ENCODE results near the gene USP5.
"Not testable (repeated sequence)": the region's sequence is repeated elsewhere in the genome, so short reads cannot be mapped to it uniquely, and the experiment has no call there.

The USP5 gene

GRCh38 chr12:6888794-6889193 is 36.8 kb downstream of the USP5 start:
- H4K5ac ChIP-seq (ENCODE audit: low read length); H3K36me3 ChIP-seq (ENCODE audit: control insufficient read depth, insufficient read depth, low read length); H3K4ac ChIP-seq (ENCODE audit: low read depth, low read length); DNase-seq; H3K27me3 ChIP-seq (ENCODE audit: insufficient read depth, low read length, poor library complexity); H2BK5ac ChIP-seq (ENCODE audit: low read length); H3K4me1 ChIP-seq (ENCODE audit: control insufficient read depth, low read depth, low read length); H2AK5ac ChIP-seq (ENCODE audit: low read length); H3K4me2 ChIP-seq (ENCODE audit: low read length); H3K56ac ChIP-seq (ENCODE audit: low read length); H3K18ac ChIP-seq (ENCODE audit: low read length); H3K23ac ChIP-seq (ENCODE audit: low read length); H2BK15ac ChIP-seq (replicated peaks; ENCODE audit: low read depth); H3K27ac ChIP-seq (ENCODE audit: low read depth, low read length); H3K4me3 ChIP-seq (ENCODE audit: low read length); H3K9ac ChIP-seq (ENCODE audit: low read length); H3K79me1 ChIP-seq (ENCODE audit: low read length); H4K8ac ChIP-seq (ENCODE audit: low read depth, low read length); H3K79me2 ChIP-seq (ENCODE audit: control insufficient read depth, insufficient read depth, low read length): not testable (repeated sequence)
- no CpG with 5 or more reads among the region's 7 CpGs for whole genome bisulfite sequencing (ENCODE audit: extremely low coverage, insufficient coverage, low lambda C conversion rate)
- peak overlapping the region; percentile 8 for H2BK120ac ChIP-seq (ENCODE audit: low read depth, low read length)

GRCh38 chr12:6889775-6890573 is 38.0 kb downstream of the USP5 start:
- H3K4me1 ChIP-seq (ENCODE audit: control insufficient read depth, low read depth, low read length); H3K79me2 ChIP-seq (ENCODE audit: control insufficient read depth, insufficient read depth, low read length); H3K4me3 ChIP-seq (ENCODE audit: low read length); DNase-seq; H3K4me2 ChIP-seq (ENCODE audit: low read length); H3K27me3 ChIP-seq (ENCODE audit: insufficient read depth, low read length, poor library complexity); H3K36me3 ChIP-seq (ENCODE audit: control insufficient read depth, insufficient read depth, low read length); H2BK15ac ChIP-seq (replicated peaks; ENCODE audit: low read depth); H3K79me1 ChIP-seq (ENCODE audit: low read length); H3K23ac ChIP-seq (ENCODE audit: low read length): not testable (repeated sequence)
- H3K56ac ChIP-seq (ENCODE audit: low read length) = peak overlapping the region; percentile 76
- no CpG with 5 or more reads among the region's 21 CpGs for WGBS (ENCODE audit: extremely low coverage, insufficient coverage, low lambda C conversion rate)
- H3K4ac ChIP-seq (ENCODE audit: low read depth, low read length) = peak overlapping the region; percentile 85
- peak overlapping the region; percentile 68 for H2AK5ac ChIP-seq (ENCODE audit: low read length)
- H2BK5ac ChIP-seq (ENCODE audit: low read length) = peak overlapping the region; percentile 26
- peak overlapping the region; percentile 88 for H3K27ac ChIP-seq (ENCODE audit: low read depth, low read length)
- H4K8ac ChIP-seq (ENCODE audit: low read depth, low read length) = peak overlapping the region; percentile 95
- H3K9ac ChIP-seq (ENCODE audit: low read length) = peak overlapping the region; percentile 36
- H2BK120ac ChIP-seq (ENCODE audit: low read depth, low read length) = peak overlapping the region; percentile 96
- H3K18ac ChIP-seq (ENCODE audit: low read length) = peak overlapping the region; percentile 98
- H4K5ac ChIP-seq (ENCODE audit: low read length) = peak overlapping the region; percentile 59

GRCh38 chr12:6890789-6891645 is 39.1 kb downstream of the USP5 start:
- Histone ChIP-seq H3K56ac (ENCODE audit: low read length) (peak overlapping the region; percentile 88), H4K8ac (ENCODE audit: low read depth, low read length) (peak overlapping the region; percentile 95), H3K4me3 (ENCODE audit: low read length) (peak overlapping the region; percentile 35), H3K9ac (ENCODE audit: low read length) (peak overlapping the region; percentile 85), H3K4me1 (ENCODE audit: control insufficient read depth, low read depth, low read length) (peaks cover 4% of the 10 kb centered on the region), H3K4me2 (ENCODE audit: low read length) (peak overlapping the region; percentile 76), H4K5ac (ENCODE audit: low read length) (peak overlapping the region; percentile 71), H2BK15ac (replicated peaks; ENCODE audit: low read depth) (peak overlapping the region; percentile 98), H3K36me3 (ENCODE audit: control insufficient read depth, insufficient read depth, low read length) (no peaks in the 10 kb centered on the region), H2BK120ac (ENCODE audit: low read depth, low read length) (peak overlapping the region; percentile 96), H3K23ac (ENCODE audit: low read length) (no peak overlapping the region), H3K79me2 (ENCODE audit: control insufficient read depth, insufficient read depth, low read length) (no peaks in the 10 kb centered on the region), H3K27me3 (ENCODE audit: insufficient read depth, low read length, poor library complexity) (no peaks in the 10 kb centered on the region), H3K18ac (ENCODE audit: low read length) (peak overlapping the region; percentile 98), H3K4ac (ENCODE audit: low read depth, low read length) (peak overlapping the region; percentile 85), H2AK5ac (ENCODE audit: low read length) (no peak overlapping the region), H2BK5ac (ENCODE audit: low read length) (peak overlapping the region; percentile 33), H3K79me1 (ENCODE audit: low read length) (no peaks in the 10 kb centered on the region), H3K27ac (ENCODE audit: low read depth, low read length) (peak overlapping the region; percentile 88)
- DNase-seq = peak; percentile 98
- no CpG with 5 or more reads among the region's 68 CpGs for WGBS (ENCODE audit: extremely low coverage, insufficient coverage, low lambda C conversion rate)

- no peak for DNase-seq
- WGBS (ENCODE audit: extremely low coverage, insufficient coverage, low lambda C conversion rate) = no CpG with 5 or more reads among the region's 5 CpGs
- no peak overlapping the region for H4K5ac ChIP-seq (ENCODE audit: low read length)
Observed at GRCh38 chr12:6891646-6892001, 39.7 kb downstream of the USP5 start.

GRCh38 chr12:6892683-6893082 is 40.7 kb downstream of the USP5 start:
- H3K9ac ChIP-seq (ENCODE audit: low read length); H3K4me1 ChIP-seq (ENCODE audit: control insufficient read depth, low read depth, low read length); H4K5ac ChIP-seq (ENCODE audit: low read length); H2BK5ac ChIP-seq (ENCODE audit: low read length); H3K56ac ChIP-seq (ENCODE audit: low read length); H3K79me2 ChIP-seq (ENCODE audit: control insufficient read depth, insufficient read depth, low read length); H3K4me2 ChIP-seq (ENCODE audit: low read length); H3K36me3 ChIP-seq (ENCODE audit: control insufficient read depth, insufficient read depth, low read length); H3K23ac ChIP-seq (ENCODE audit: low read length); H2BK15ac ChIP-seq (replicated peaks; ENCODE audit: low read depth); DNase-seq; H3K18ac ChIP-seq (ENCODE audit: low read length); H3K4me3 ChIP-seq (ENCODE audit: low read length); H4K8ac ChIP-seq (ENCODE audit: low read depth, low read length); H2AK5ac ChIP-seq (ENCODE audit: low read length); H3K79me1 ChIP-seq (ENCODE audit: low read length); H2BK120ac ChIP-seq (ENCODE audit: low read depth, low read length); H3K27ac ChIP-seq (ENCODE audit: low read depth, low read length); H3K4ac ChIP-seq (ENCODE audit: low read depth, low read length); H3K27me3 ChIP-seq (ENCODE audit: insufficient read depth, low read length, poor library complexity): not testable (repeated sequence)
- no CpG with 5 or more reads among the region's 3 CpGs for WGBS (ENCODE audit: extremely low coverage, insufficient coverage, low lambda C conversion rate)

More at GRCh38 chr12:6891646-6892001, 39.7 kb downstream of the USP5 start:
- H2BK5ac ChIP-seq (ENCODE audit: low read length) = no peak overlapping the region
- H2AK5ac ChIP-seq (ENCODE audit: low read length) = no peak overlapping the region
- peak overlapping the region; percentile 85 for H3K9ac ChIP-seq (ENCODE audit: low read length)
- H3K4me1 ChIP-seq (ENCODE audit: control insufficient read depth, low read depth, low read length) = peaks cover 4% of the 10 kb centered on the region
- no peaks in the 10 kb centered on the region for H3K36me3 ChIP-seq (ENCODE audit: control insufficient read depth, insufficient read depth, low read length)
- no peak overlapping the region for H3K4me2 ChIP-seq (ENCODE audit: low read length)
- no peak overlapping the region for H3K4me3 ChIP-seq (ENCODE audit: low read length)
- H3K4ac ChIP-seq (ENCODE audit: low read depth, low read length) = no peak overlapping the region
- no peak overlapping the region for H3K27ac ChIP-seq (ENCODE audit: low read depth, low read length)
- peak overlapping the region; percentile 82 for H3K18ac ChIP-seq (ENCODE audit: low read length)
- H3K56ac ChIP-seq (ENCODE audit: low read length) = peak overlapping the region; percentile 88
- H2BK15ac ChIP-seq (replicated peaks; ENCODE audit: low read depth) = no peak overlapping the region
- H3K23ac ChIP-seq (ENCODE audit: low read length) = no peak overlapping the region
- H3K27me3 ChIP-seq (ENCODE audit: insufficient read depth, low read length, poor library complexity) = no peaks in the 10 kb centered on the region
- no peaks in the 10 kb centered on the region for H3K79me1 ChIP-seq (ENCODE audit: low read length)
- H2BK120ac ChIP-seq (ENCODE audit: low read depth, low read length) = peak overlapping the region; percentile 19
- H3K79me2 ChIP-seq (ENCODE audit: control insufficient read depth, insufficient read depth, low read length) = no peaks in the 10 kb centered on the region
- H4K8ac ChIP-seq (ENCODE audit: low read depth, low read length) = no peak overlapping the region

Data from mesendoderm (in vitro differentiated cells).